ENCODE results near the gene SWSAP1. TPM values are rescaled to one million over a fixed set of nuclear protein-coding genes. Genes with fewer than 3 reads are reported as not detected.

Gene SWSAP1, protein sequence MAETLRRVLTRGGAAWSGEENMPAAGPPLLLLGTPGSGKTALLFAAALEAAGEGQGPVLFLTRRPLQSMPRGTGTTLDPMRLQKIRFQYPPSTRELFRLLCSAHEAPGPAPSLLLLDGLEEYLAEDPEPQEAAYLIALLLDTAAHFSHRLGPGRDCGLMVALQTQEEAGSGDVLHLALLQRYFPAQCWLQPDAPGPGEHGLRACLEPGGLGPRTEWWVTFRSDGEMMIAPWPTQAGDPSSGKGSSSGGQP
- 0.72 and 0.88 TPM in 2 replicates for total RNA-seq

DNA sequence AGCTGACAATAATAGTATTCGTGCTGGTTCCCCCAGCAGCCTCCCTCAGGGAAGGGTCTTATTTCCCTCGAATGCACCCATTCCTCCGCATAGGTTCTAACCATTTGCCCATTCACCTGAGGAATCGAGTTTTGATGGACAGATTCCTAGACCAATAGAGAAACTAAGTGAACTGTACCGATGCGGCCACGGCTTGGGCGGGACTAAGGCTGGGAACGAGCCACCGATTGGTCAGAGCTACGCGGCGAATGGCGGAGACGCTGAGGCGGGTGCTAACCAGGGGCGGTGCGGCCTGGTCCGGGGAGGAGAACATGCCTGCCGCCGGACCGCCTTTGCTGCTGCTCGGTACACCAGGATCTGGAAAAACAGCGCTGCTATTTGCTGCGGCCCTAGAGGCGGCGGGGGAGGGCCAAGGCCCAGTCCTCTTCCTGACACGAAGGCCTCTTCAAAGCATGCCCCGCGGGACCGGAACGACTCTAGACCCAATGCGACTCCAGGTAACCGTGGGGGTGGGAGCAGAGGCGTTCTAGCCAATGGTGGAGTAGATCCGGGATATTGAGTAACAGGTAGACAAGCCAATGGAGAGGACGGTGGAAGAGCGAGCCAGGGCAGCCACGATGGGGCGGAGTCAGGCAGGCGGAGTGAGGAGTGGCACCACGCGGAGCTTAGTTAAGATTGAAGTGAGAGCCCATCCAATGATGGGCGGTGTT, at the start of gene SWSAP1:
TSS of gene SWSAP1 (plus strand) at position 234 of the 710 bp plus-strand sequence. CDS start at position 249, 15 bp downstream.
- Histone ChIP-seq H3K4me1 (ENCODE audit: insufficient read depth, low read length) (peaks cover 43% of the 10 kb centered on the region), H2AFZ (ENCODE audit: low read length) (peak within 1 kb of the TSS; percentile 99), H3K79me2 (ENCODE audit: insufficient read depth, low read length) (peaks cover 4% of the 10 kb centered on the region), H3K4me2 (ENCODE audit: insufficient read depth, low read length) (peak within 1 kb of the TSS; percentile 96), H3K27me3 (ENCODE audit: insufficient read depth, low read length) (no peaks in the 10 kb centered on the region), H3K27ac (ENCODE audit: low read depth, low read length) (peak within 1 kb of the TSS; percentile 84), H4K20me1 (ENCODE audit: insufficient read depth, low read length) (peaks cover 10% of the 10 kb centered on the region), H3K4me3 (ENCODE audit: insufficient read depth, low read length) (peak within 1 kb of the TSS; percentile 92), H3K9me3 (ENCODE audit: low read depth, low read length) (no peaks in the 10 kb centered on the region), H3K36me3 (ENCODE audit: insufficient read depth, low read length) (peaks cover 3% of the 10 kb centered on the region)
- peak; percentile 100 for DNase-seq (ENCODE audit: insufficient read length, low spot score, missing footprints)
- TF ChIP-seq, protein P1, sequence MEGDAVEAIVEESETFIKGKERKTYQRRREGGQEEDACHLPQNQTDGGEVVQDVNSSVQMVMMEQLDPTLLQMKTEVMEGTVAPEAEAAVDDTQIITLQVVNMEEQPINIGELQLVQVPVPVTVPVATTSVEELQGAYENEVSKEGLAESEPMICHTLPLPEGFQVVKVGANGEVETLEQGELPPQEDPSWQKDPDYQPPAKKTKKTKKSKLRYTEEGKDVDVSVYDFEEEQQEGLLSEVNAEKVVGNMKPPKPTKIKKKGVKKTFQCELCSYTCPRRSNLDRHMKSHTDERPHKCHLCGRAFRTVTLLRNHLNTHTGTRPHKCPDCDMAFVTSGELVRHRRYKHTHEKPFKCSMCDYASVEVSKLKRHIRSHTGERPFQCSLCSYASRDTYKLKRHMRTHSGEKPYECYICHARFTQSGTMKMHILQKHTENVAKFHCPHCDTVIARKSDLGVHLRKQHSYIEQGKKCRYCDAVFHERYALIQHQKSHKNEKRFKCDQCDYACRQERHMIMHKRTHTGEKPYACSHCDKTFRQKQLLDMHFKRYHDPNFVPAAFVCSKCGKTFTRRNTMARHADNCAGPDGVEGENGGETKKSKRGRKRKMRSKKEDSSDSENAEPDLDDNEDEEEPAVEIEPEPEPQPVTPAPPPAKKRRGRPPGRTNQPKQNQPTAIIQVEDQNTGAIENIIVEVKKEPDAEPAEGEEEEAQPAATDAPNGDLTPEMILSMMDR (IDR thresholded peaks at IDR 0.05; ENCODE audit: extremely low read depth, low read depth, low read length): no peak

DNA sequence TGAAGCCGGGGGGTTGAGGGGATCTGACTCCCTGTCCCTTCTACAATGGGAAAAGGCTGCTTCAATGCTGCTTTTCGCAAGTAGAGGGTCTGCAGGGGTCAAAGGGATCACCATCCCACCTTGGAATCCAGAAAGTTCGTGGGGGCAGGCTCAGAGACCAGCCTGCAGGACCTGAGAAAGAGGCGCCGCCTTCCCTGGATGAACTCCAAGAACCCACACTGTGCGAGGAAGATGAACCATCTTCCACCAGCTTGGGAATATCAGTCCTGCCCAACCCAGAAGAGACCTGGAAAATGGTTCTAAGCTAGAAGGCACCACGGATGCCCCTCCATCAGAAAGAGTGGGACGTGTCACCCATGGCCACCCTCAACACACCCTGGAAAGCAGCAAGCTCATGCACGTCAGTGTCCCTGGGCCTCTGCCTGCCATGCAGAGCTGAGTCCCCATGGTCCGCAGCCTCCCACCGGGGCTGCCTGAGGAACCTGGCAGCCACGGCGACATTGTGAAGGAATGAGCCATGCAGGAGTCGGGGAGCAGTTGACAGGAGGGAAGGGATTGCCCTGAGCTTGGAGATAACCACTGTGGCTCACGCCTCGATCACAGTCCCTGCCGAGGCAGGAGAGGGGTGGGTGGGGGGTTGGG, 49.6 kb upstream of the SWSAP1 start:
- peak overlapping the region; percentile 60 for H3K27ac ChIP-seq (ENCODE audit: low read depth, low read length)
- peak overlapping the region; percentile 79 for H3K4me2 ChIP-seq (ENCODE audit: insufficient read depth, low read length)

DNA sequence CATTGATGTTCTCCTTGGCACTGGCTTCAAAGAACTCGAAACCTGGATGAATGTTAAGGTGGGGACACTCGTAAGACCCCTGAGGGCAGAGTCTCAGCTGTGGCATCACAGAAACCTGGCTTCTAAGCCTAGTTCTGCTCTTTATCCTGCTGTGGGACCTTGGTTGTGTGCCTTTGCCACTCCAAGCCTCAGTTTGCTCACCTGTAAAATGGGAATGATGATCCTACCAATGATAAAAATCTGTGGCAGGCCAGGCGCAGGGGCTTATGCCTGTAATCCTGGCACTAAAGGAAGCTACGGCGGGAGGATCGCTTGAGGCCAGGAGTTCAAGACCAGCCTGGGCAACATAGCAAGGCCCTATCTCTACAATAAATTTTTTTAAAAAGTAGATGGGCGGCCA, 48.9 kb upstream of the SWSAP1 start:
- TF ChIP-seq, protein P1 (IDR thresholded peaks at IDR 0.05; ENCODE audit: extremely low read depth, low read depth, low read length): no peak
- Histone ChIP-seq H3K36me3 (ENCODE audit: insufficient read depth, low read length) (no peaks in the 10 kb centered on the region), H2AFZ (ENCODE audit: low read length) (no peak overlapping the region), H3K4me1 (ENCODE audit: insufficient read depth, low read length) (peaks cover 14% of the 10 kb centered on the region), H4K20me1 (ENCODE audit: insufficient read depth, low read length) (no peaks in the 10 kb centered on the region), H3K27ac (ENCODE audit: low read depth, low read length) (no peak overlapping the region), H3K4me3 (ENCODE audit: insufficient read depth, low read length) (no peak overlapping the region), H3K27me3 (ENCODE audit: insufficient read depth, low read length) (no peaks in the 10 kb centered on the region), H3K9me3 (ENCODE audit: low read depth, low read length) (no peaks in the 10 kb centered on the region), H3K4me2 (ENCODE audit: insufficient read depth, low read length) (no peak overlapping the region), H3K79me2 (ENCODE audit: insufficient read depth, low read length) (no peaks in the 10 kb centered on the region)
- DNase-seq (ENCODE audit: insufficient read length, low spot score, missing footprints): no peak

More for the DNA sequence above, 49.6 kb upstream of the SWSAP1 start:
- peaks cover 14% of the 10 kb centered on the region for H3K4me1 ChIP-seq (ENCODE audit: insufficient read depth, low read length)
- no peaks in the 10 kb centered on the region for H3K9me3 ChIP-seq (ENCODE audit: low read depth, low read length)
- no peaks in the 10 kb centered on the region for H4K20me1 ChIP-seq (ENCODE audit: insufficient read depth, low read length)
- H2AFZ ChIP-seq (ENCODE audit: low read length): peak overlapping the region; percentile 56
- DNase-seq (ENCODE audit: insufficient read length, low spot score, missing footprints): no peak
- H3K79me2 ChIP-seq (ENCODE audit: insufficient read depth, low read length): no peaks in the 10 kb centered on the region
- H3K27me3 ChIP-seq (ENCODE audit: insufficient read depth, low read length): no peaks in the 10 kb centered on the region
- no peaks in the 10 kb centered on the region for H3K36me3 ChIP-seq (ENCODE audit: insufficient read depth, low read length)
- no peak overlapping the region for H3K4me3 ChIP-seq (ENCODE audit: insufficient read depth, low read length)
- TF ChIP-seq, protein P1 (IDR thresholded peaks at IDR 0.05; ENCODE audit: extremely low read depth, low read depth, low read length): no peak

DNA sequence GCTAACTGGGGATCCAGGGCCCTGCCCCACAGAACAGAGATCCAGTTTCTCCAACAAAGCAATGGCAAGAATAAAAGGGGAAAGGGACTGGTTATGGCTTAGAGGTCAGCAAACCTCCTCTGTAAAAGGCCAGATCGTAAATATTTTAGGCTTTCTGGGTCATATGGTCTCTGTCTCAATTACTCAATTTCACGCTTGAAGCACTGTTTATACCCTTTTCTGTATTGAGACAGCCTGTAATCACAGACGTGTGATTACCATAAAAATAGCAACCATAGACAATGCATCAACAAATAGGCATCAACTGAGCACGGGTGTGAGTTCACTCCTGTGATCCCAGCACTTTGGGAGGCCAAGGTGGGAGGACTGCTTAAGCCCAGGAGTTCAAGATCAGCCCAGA, 44.3 kb upstream of the SWSAP1 start:
- Histone ChIP-seq H3K79me2 (ENCODE audit: insufficient read depth, low read length) (no peaks in the 10 kb centered on the region), H3K36me3 (ENCODE audit: insufficient read depth, low read length) (no peaks in the 10 kb centered on the region)
- DNase-seq (ENCODE audit: insufficient read length, low spot score, missing footprints): no peak

More for the DNA sequence above, 44.3 kb upstream of the SWSAP1 start:
- Histone ChIP-seq H3K4me2 (ENCODE audit: insufficient read depth, low read length) (no peak overlapping the region), H3K9me3 (ENCODE audit: low read depth, low read length) (no peaks in the 10 kb centered on the region), H3K27me3 (ENCODE audit: insufficient read depth, low read length) (no peaks in the 10 kb centered on the region), H2AFZ (ENCODE audit: low read length) (no peak overlapping the region), H3K4me1 (ENCODE audit: insufficient read depth, low read length) (no peaks in the 10 kb centered on the region), H3K4me3 (ENCODE audit: insufficient read depth, low read length) (no peak overlapping the region), H3K27ac (ENCODE audit: low read depth, low read length) (no peak overlapping the region), H4K20me1 (ENCODE audit: insufficient read depth, low read length) (no peaks in the 10 kb centered on the region)
- TF ChIP-seq, protein P1 (IDR thresholded peaks at IDR 0.05; ENCODE audit: extremely low read depth, low read depth, low read length): no peak

Measured in osteoblast (primary cell).